GM21528 (cell line): ENCODE results near the gene GOLM1.
"Not testable (repeated sequence)": the region's sequence is repeated elsewhere in the genome, so short reads cannot be mapped to it uniquely, and the experiment has no call there.

ENCODE experiments used
- ATAC-seq: cut with Tn5 transposase; IDR thresholded peaks from one replicate; pipeline ENCODE4 v1.9.1; 2021; ENCODE audit warnings: mild to moderate bottlenecking, moderate library complexity; ENCODE audit not compliant: unreplicated experiment, low FRiP score

GOLM1 gene

DNA sequence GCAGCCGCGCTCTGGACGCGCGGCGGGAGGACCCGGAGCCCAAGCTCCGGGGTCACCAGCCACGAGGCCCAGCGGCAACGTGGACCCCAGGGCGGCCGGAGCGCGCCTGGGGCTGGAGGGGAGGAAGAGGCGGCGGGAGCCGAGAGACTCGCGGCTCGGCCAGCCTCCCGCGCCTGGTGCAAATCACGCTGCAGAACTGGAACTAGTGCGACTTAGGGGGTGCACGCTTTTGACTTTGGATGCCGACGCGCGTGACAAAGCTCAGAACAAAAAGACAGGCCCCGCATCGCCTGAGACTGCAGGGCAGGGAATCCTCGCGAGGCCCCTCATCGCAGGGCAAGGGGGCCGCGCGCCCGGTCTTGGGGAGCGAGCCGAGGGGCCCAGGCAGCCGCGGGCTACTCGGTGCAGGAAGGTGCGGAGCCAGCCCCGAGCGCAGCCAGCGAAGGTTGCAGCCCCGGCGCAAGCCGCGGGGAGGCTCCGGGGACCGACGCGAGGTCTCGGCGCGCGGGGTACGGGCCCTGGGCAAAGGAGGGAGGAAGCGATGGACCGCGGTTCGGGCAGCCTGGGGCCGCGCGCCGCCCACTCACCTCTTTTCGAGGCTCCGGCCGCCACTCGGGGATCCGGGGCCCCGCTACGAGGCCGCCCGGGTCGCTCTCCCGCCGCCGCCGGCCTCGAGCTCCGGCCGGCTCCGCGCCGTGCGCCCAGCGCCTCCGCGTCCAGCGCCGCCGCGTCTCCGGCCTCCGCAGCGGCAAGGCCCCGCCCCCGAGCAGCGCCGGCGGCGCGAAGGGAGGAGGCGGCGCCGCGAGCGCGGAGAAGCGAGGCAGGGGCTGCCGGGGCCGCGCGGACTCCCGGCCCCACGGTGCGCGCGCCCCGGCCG is at the start of gene GOLM1:
TSS of gene GOLM1 (minus strand) at position 735 of the 877 bp plus-strand sequence. CDS start 20,238 bp downstream, outside the sequence.
- peak; percentile 79 for ATAC-seq

- not testable (repeated sequence) for ATAC-seq
These were observed 47.3 kb upstream of the GOLM1 start for GRCh38 chr9:86146671-86147070.

DNA sequence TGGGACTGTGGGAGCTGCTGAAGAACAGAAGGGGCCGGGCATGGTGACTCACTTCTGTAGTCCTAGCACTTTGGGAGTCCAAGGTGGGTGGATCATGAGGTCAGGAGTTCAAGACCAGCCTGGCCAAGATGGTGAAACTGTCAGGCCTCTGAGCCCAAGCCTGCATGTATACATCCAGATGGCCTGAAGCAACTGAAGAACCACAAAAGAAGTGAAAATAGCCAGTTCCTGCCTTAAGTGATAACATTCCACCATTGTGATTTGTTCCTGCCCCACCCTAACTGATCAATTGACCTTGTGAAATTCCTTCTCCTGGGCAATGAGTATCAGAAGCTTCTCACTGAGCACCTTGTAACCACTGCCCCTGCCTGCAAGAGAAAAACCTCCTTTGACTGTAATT is 46.6 kb upstream of the GOLM1 start:
- ATAC-seq, result not testable (repeated sequence)

GRCh38 chr9:86142973-86143372 is 43.6 kb upstream of the GOLM1 start:
- ATAC-seq, result no peak

- no peak for ATAC-seq
These were observed 42.5 kb upstream of the GOLM1 start for GRCh38 chr9:86141843-86142242.

DNA sequence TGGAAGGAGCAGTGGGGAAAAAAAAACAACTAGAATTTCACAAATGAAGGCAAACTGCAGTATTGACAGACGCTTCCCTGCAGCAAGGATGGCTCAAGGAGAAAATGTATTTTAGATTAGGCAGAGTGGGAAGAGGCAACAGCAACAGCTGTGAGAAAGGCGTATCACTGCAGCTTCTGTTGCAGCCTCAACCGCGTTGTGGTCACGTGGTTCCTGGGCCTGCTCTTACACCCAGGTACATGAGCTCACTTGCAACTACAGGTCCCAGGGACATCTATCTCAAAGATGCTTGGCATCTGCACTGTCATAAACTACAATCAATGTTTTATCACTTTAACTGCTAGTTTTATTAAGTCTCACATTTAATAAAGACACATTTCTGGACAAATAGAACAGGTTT is 36.0 kb upstream of the GOLM1 start:
- ATAC-seq, result no peak

GRCh38 chr9:86134361-86134760 is 35.0 kb upstream of the GOLM1 start:
- ATAC-seq, result no peak

- ATAC-seq, result no peak
These were observed 29.0 kb upstream of the GOLM1 start for GRCh38 chr9:86128235-86128822.

DNA sequence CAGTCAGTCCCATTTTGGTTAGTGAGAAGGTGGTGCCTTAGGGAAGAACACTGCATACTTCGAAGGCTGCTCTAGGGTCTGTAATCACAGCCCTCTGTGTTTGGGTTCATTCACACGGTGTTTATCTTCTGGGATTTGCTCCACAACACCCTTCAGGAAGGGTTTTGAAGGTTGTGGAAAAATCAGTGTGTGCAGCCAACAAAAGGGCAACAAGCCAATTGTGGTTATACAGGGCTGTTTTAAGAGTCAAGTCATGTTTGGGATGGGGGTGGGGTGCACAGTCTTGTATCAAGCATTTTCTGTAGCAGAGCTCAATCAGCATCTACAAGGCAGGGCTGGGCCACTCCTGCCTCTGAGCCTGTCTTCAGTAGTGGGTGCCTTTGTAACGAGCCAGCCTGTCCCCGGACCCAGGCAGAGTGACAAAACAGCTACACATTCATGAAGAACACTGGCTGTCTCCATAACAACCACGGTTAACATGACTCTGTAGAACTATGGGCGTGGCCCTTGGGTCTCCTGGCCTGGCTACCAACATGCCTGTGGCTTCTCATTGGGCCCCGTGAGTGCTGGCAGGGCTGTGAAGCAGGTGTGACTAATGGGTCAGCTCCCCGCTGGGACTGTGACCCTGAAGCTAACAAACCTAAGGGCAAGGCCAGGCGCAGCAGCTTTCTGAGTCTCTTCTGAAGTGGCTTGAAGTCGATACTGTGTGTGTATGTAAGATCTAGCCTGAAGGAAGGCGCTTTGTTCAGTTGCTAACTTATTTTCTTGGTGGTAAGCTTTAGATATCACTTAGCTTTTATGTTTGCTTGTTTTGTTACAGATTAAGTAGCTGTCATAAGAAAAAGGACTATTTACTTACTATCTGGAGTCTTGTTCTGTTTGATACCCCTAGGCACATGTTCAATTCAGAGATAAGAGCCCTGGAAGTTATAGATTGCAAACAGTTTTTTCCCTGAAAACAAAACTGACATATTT is 27.9 kb upstream of the GOLM1 start:
- no peak for ATAC-seq

- ATAC-seq, result no peak
These were observed 23.0 kb upstream of the GOLM1 start for GRCh38 chr9:86122311-86122710.

DNA sequence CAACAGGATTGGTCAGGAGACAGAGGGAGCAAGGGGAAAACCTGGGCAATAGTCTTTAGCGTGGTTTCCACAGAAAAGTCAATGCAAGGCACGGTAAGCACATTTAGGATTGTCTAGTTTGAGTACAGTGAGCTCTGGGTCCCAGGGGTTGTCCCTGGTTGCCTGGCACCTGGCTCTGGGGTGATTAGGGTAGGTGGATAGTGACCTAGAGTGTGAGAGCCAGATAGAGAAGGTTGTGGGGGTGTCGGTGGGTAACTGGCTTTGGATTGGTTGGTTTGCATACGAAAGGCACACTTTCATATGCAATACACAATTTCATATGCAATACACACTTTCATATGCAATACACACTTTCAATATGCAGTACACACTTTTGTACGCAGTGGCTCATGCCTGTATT is 20.1 kb upstream of the GOLM1 start:
- ATAC-seq, result no peak

DNA sequence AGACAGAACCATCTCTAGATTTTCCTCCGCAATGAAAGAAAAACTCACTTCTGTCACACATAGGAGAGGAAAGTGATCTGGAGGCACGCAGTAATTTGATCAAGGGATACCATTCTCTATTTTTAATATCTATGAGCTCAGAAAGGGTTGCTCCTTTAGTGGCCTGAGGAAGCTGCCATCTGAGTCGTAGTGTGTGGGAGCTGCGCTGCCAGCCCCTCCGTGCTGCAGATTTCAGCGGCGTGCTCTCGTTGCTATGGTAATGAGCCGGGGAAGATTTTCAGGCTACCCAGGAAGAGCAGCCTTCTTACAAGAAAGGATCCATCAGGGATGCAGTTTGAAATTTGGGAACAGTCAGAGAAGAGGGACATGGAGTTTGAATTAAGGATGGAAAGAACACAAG is 17.1 kb upstream of the GOLM1 start:
- ATAC-seq, result no peak

- no peak for ATAC-seq
These were observed 16.5 kb upstream of the GOLM1 start for GRCh38 chr9:86115886-86116285.

DNA sequence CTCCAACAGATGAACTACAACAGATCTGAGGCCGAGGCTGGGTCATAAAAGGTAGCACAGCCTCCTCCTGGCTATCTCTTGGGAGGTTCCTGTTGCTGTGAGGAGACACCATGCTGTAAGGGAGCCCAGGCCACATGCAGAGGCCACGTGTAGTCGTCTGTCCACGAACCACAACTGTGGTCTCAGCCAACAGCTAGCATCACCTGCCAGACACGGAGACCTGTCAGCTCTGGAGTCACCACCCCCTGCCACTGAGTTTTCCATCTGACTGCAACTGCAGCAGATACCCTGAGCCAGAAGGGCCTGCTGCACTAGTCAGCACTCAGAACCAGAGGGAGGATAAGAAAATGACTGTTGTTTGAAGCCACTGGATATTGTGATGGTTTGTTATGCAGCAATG is 12.7 kb upstream of the GOLM1 start:
- no peak for ATAC-seq

GRCh38 chr9:86102626-86103025 is 3.3 kb upstream of the GOLM1 start:
- ATAC-seq, result no peak

DNA sequence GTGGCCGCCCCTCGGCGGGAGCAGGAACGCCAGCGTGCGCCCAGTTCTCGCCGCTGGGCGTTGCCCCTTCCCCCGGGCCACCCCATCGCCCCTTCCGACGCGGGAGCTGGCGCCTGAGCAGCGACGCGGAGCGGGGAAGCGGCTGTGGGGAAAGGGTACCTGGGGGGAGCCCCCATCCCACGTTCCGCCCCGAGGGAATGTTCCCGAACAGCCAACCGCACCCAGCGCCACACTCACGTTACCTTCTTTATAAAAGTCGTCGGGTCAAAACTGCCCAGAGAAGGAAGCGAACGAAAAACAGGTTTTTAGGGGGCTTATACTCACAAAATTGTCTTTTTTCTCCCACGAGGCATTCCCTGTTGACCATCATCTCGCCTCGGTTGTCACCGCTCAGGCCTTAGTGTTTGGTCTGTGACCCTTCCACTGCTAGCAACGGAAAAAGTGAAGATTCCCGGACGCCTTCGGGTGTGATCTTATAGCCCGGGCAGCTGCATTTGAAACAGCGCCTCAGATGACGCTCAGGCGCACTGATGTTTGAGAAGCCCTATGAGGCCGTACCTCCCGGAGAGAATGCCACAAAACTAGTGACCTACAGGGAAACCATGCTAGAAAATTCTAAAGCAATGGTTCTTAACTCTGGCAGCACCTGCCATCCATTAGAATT is 475 bp upstream of the GOLM1 start:
- ATAC-seq, result no peak

DNA sequence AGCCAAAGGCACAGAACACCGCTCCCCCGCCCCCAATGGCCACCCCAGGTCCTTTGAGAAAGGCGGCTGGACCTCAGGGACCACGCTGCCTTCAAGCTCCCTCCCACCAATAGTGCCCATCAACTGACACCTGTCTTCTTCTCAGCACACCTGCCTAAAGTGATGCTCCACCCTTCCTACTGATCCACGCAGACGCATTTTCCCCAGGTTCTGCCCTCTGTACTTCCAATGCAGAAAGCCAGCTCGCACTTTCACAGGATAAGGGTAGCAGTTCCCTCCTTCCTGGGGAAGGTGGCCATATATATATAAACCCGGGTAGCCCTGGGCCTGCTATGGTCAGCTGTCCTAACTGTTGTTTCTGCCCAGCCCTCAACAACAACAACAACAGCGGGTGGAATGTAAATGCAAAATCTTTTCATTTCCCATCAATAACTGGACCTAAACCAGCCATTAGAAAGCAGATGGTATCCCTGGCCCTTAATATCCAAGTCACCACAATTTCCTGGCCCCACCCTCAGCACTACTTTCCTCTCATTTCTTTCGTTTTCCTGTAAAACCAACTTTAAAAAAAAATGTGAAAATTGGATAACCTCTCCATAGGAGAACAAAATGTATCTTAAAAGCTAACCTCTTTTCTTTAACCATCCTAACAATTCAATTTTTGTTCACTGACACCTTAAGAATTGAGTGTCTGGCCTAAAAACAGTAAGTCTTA is 1.7 kb downstream of the GOLM1 start:
- no peak for ATAC-seq

DNA sequence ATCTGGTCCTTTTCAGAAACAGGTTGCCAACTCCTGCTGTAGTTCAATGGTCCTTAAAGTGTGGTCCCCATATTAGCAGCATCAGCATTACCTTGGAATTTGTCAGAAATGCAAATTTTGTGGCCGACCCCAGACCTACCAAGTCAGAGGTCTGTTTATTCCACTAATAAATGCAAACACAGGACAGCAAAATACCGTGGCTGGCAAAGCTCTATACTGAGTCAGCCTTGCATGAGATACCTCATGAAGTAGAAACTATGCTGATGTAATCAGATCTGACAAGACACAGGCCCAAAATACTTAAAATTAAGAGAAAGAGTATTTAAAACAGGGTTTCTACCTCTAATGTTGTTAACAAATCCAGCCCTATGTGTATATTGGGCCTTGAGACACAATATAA is 3.0 kb downstream of the GOLM1 start:
- ATAC-seq, result no peak

DNA sequence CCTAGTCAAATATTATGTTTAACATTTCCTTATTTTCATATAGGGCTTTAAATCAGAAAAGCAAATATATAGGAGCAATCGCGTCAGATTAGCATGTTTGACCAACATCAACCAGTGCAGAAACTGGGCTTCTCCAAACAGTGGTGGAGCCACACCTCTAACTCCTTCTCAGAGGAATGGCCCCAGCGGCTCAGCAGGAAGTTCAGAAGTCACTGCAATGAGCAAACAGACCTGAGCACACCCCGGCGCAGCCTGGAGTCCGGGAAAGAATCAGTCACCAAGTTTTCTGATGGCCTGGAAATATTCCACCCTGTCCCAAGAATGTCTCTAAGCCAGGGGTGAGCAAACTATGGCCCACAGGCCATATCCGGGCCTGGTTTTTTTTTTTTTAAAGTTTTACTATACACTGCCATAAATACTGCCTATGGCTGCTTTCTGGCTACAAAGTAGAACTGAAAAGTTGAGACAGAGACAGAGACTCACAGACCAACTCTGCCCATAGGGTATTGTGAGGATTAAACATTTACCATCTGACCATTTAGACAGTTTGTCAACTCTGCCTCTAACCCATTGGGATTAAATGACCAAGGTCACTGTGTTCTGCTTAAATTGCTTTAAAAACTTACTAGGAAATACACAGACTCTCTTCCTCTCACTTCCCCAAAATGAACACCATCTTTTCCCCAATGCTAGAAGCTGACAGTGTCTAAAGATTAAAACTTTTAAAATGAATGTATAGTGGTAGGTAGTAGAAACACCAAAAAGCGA is 5.4 kb downstream of the GOLM1 start:
- ATAC-seq, result no peak
